A673 (cell line): ENCODE measurements around the gene FXYD7. TPM values are rescaled to one million over a fixed set of nuclear protein-coding genes. Genes with fewer than 3 reads are reported as not detected.

Source experiments
- BruUV-seq: library from RNA; stranded (reverse); fragments of 400-500 nt; replicated peaks from 2 replicates; lab custom pipeline; 2021; lab: Mats Ljungman, UMichigan
- CTCF ChIA-PET: fragments of 300-600 bp; sonication (Branson Sonifier 250); formaldehyde crosslinking; loops from one replicate; lab custom pipeline; 2022; ENCODE audit warnings: antibody characterized with exemption; lab: Charles Lee
- POLR2A ChIA-PET: fragments of 300-600 bp; sonication (Branson Sonifier 250); formaldehyde crosslinking; loops from one replicate; lab custom pipeline; 2022; ENCODE audit warnings: antibody characterized with exemption; ENCODE audit not compliant: low non-redundant PET; lab: Charles Lee
- DNase-seq: peaks from one replicate; pipeline ENCODE4 v3.0.0-alpha.2; 2015; ENCODE audit warnings: low spot score
- H3K27ac ChIP-seq: fragments of 200-600 bp; sonication (generic); 2 replicates; pipeline ENCODE4 v1.5.1; 2016; ENCODE audit warnings: mixed run types, low read depth, mild to moderate bottlenecking, mixed read lengths, antibody characterized with exemption, low read length; ENCODE audit not compliant: poor library complexity, severe bottlenecking
- H3K27me3 ChIP-seq: fragments of 200-600 bp; sonication (generic); replicated peaks from 2 replicates; pipeline ENCODE4 v1.6.1; 2017; ENCODE audit warnings: mixed run types, low read depth, mild to moderate bottlenecking, mixed read lengths, antibody characterized with exemption, low read length; ENCODE audit not compliant: insufficient read depth, poor library complexity
- H3K36me3 ChIP-seq: fragments of 200-600 bp; sonication (generic); 2 replicates; pipeline ENCODE4 v1.6.1; 2016; ENCODE audit warnings: mixed run types, mild to moderate bottlenecking, mixed read lengths, antibody characterized with exemption, low read length; ENCODE audit not compliant: insufficient read depth, poor library complexity, severe bottlenecking
- H3K4me1 ChIP-seq: fragments of 200-600 bp; sonication (generic); 2 replicates; pipeline ENCODE4 v1.6.1; 2017; ENCODE audit warnings: mixed run types, mild to moderate bottlenecking, mixed read lengths, antibody characterized with exemption, low read length; ENCODE audit not compliant: insufficient read depth, poor library complexity, severe bottlenecking
- H3K4me3 ChIP-seq: fragments of 200-600 bp; sonication (generic); 2 replicates; pipeline ENCODE4 v1.5.1; 2016; ENCODE audit warnings: low read depth, mixed run types, mild to moderate bottlenecking, mixed read lengths, low read length; ENCODE audit not compliant: poor library complexity, severe bottlenecking
- H3K9me3 ChIP-seq: fragments of 200-600 bp; sonication (generic); 2 replicates; pipeline ENCODE4 v1.6.1; 2016; ENCODE audit warnings: mixed run types, low read depth, mild to moderate bottlenecking, mixed read lengths, antibody characterized with exemption, low read length; ENCODE audit not compliant: poor library complexity, severe bottlenecking
- EZH2 ChIP-seq: fragments of 200-600 bp; sonication (generic); IDR thresholded peaks from 2 replicates; pipeline ENCODE4 v1.6.1; 2017; ENCODE audit warnings: borderline replicate concordance, low read depth, mild to moderate bottlenecking, mixed read lengths, antibody characterized with exemption, low read length; ENCODE audit not compliant: poor library complexity, severe bottlenecking
- intact Hi-C: fragments of 100-400 bp; cut with micrococcal nuclease; formaldehyde crosslinking; loops from one replicate; pipeline ENCODE4 v1.10.0; 2022; ENCODE audit not compliant: unreplicated experiment
- total RNA-seq: library from RNA; stranded (reverse); gene quantifications from 2 replicates; pipeline ENCODE4 v1.2.3, GENCODE V29; 2021
- TF ChIP-seq, protein P1 (sequence below): fragments of 300-800, 200-600 bp; sonication (generic); conservative IDR thresholded peaks from 2 replicates; pipeline ENCODE4 v1.5.1; 2017; ENCODE audit warnings: low read depth, mild to moderate bottlenecking, antibody characterized with exemption, low read length, moderate library complexity, mixed read lengths

Gene FXYD7
- total RNA-seq, 1 experiment from 2014 or later, result 0.56 TPM

DNA sequence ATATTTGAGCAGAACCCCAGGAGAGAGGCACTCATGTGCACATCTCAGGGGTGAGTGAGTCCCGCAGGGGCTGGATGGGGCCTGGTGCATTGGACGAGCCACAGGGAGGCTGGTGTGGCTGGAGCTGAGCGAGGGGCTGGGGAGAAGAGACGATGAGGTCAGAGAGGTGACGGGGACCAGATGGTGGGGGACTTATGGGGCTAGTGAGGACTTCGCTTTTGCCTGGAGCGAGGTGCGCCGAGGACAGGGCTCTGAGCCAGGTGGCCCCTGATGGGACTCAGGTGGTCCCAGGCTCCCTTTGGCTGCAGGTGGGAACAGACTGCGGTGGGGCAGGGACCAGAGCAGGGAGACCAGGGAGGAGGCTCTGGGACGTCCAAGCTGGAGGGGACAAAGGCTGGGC, 34.3 kb upstream of the FXYD7 start:
- no peaks in the 10 kb centered on the region for H3K27me3 ChIP-seq
- intact Hi-C loops, result no loop called here
- no peaks in the 10 kb centered on the region for H3K36me3 ChIP-seq
- POLR2A ChIA-PET, result no interaction called here
- DNase-seq, result no peak
- no peak overlapping the region for H3K4me3 ChIP-seq
- no peaks in the 10 kb centered on the region for H3K9me3 ChIP-seq
- no TSS peak for BruUV-seq
- H3K4me1 ChIP-seq, result no peaks in the 10 kb centered on the region
- H3K27ac ChIP-seq, result no peak overlapping the region
- TF ChIP-seq, protein P1, sequence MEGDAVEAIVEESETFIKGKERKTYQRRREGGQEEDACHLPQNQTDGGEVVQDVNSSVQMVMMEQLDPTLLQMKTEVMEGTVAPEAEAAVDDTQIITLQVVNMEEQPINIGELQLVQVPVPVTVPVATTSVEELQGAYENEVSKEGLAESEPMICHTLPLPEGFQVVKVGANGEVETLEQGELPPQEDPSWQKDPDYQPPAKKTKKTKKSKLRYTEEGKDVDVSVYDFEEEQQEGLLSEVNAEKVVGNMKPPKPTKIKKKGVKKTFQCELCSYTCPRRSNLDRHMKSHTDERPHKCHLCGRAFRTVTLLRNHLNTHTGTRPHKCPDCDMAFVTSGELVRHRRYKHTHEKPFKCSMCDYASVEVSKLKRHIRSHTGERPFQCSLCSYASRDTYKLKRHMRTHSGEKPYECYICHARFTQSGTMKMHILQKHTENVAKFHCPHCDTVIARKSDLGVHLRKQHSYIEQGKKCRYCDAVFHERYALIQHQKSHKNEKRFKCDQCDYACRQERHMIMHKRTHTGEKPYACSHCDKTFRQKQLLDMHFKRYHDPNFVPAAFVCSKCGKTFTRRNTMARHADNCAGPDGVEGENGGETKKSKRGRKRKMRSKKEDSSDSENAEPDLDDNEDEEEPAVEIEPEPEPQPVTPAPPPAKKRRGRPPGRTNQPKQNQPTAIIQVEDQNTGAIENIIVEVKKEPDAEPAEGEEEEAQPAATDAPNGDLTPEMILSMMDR, result no peak
- no peak for TF ChIP-seq EZH2
- CTCF ChIA-PET, result no interaction called here

DNA sequence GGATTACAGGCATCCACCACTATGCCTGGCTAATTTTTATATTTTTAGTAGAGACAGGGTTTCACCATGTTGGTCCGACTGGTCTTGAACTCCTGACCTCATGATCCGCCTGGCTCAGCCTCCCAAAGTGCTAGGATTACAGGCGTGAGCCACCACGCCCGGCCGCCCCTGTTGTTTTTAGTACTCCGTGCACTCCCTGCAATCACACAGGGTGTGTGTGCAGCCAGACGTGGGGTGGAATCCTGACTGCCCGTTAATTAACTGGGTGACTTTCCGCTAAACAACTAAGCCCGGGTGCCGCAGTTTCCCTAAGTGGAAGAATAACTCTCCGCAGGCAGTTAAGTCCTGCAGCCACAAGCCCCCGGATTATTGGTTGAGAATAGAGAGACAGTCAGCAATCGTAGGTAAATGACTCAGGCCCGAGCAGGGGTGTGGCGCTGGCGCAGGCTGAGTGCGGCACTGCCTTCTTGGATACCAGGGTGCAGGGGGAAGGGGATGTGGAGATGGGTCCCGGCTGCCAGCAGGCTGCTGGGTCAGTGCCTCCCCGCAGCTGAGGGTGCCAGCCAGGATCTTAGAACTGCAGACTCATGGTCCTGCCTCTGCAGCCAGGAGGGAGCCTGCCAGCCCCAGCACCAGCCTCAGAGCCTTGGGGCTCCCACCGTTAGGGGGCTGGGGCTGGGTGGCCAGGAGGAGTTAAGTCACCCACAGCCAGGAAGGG, 33.5 kb upstream of the FXYD7 start:
- Histone ChIP-seq H3K4me3 (no peak overlapping the region), H3K27ac (no peak overlapping the region), H3K27me3 (no peaks in the 10 kb centered on the region), H3K4me1 (no peaks in the 10 kb centered on the region), H3K9me3 (no peaks in the 10 kb centered on the region), H3K36me3 (no peaks in the 10 kb centered on the region)
- DNase-seq, result no peak
- BruUV-seq, result no TSS peak
- ChIA-PET CTCF (interaction anchor here (0.5 kb wide), 1 partner anchor 32 kb away, joined by 5 read pairs; no protein-coding TSS in a partner anchor), POLR2A (no interaction called here)
- TF ChIP-seq, protein P1, result no peak
- no peak for TF ChIP-seq EZH2
- intact Hi-C loops, result no loop called here

GRCh38 chr19:35110974-35111373, 32.1 kb upstream of the FXYD7 start:
- no TSS peak for BruUV-seq
- TF ChIP-seq EZH2, result no peak
- TF ChIP-seq, protein P1, result no peak
- H3K4me3 ChIP-seq, result no peak overlapping the region
- CTCF ChIA-PET, result no interaction called here
- H3K27ac ChIP-seq, result no peak overlapping the region
- no peaks in the 10 kb centered on the region for H3K36me3 ChIP-seq
- H3K27me3 ChIP-seq, result no peaks in the 10 kb centered on the region
- no peaks in the 10 kb centered on the region for H3K4me1 ChIP-seq
- DNase-seq, result no peak
- intact Hi-C loops, result no loop called here
- POLR2A ChIA-PET, result no interaction called here
- H3K9me3 ChIP-seq, result no peaks in the 10 kb centered on the region
